Measurements from ENCODE around the gene PSMB8. TPM values are rescaled to one million over a fixed set of nuclear protein-coding genes. Genes with fewer than 3 reads are reported as not detected.

PSMB8 gene
- total RNA-seq, 1 donor from 2014 or later = 46.4 TPM

- no peak for DNase-seq (ENCODE audit: low spot score)
These were observed 44.7 kb downstream of the PSMB8 start for GRCh38 chr6:32799168-32799567.

- DNase-seq (ENCODE audit: low spot score) = no peak
These were observed 46.7 kb downstream of the PSMB8 start for GRCh38 chr6:32796848-32797776.

DNA sequence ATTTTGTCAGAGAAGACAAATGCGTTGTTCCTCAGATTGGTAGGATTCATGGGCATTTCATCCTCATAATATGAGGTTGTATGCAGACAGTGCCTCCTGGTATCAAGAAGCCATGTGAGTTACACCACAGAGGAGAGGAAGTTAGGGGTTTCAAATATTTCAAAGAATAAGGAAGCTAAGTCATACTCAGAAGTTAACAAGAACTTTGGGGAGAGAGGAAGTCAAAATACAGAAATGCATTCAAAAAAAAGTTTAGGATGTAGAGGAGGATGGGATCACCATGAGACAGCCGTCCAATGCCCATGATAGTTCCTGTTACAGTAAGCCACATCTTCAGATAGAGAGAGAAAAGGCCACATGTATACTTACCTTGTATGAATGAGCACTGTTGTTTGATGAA is 49.3 kb downstream of the PSMB8 start:
- DNase-seq (ENCODE audit: low spot score) = no peak

GRCh38 chr6:32792901-32793435 is 50.9 kb downstream of the PSMB8 start:
- DNase-seq (ENCODE audit: low spot score) = no peak

Other genes with a start within 250 kb of the PSMB8 start
- 12.7 TPM for gene HLA-DQA1, start 206.6 kb downstream of the PSMB8 start, total RNA-seq
- 21.5 TPM for gene HLA-DQB1, start 177.4 kb downstream of the PSMB8 start, total RNA-seq
- gene HLA-DQA2, start 102.7 kb downstream of the PSMB8 start, total RNA-seq = 1.5 TPM
- 3.0 TPM for gene HLA-DQB2, start 80.5 kb downstream of the PSMB8 start, total RNA-seq
- not detected for gene HLA-DOB, start 27.0 kb downstream of the PSMB8 start, total RNA-seq
- 45.8 TPM for gene TAP2, start 5.3 kb downstream of the PSMB8 start, total RNA-seq
- gene TAP1, start 9.7 kb upstream of the PSMB8 start, total RNA-seq = 41.6 TPM
- 28.9 TPM for gene PSMB9, start 10.1 kb upstream of the PSMB8 start, total RNA-seq
- gene HLA-DMB, start 97.0 kb upstream of the PSMB8 start, total RNA-seq = 12.3 TPM
- gene HLA-DMA, start 109.0 kb upstream of the PSMB8 start, total RNA-seq = 42.9 TPM
- gene BRD2, start 124.5 kb upstream of the PSMB8 start, total RNA-seq = 132 TPM
- 5.0 TPM for gene HLA-DOA, start 165.5 kb upstream of the PSMB8 start, total RNA-seq
- gene HLA-DPA1, start 229.6 kb upstream of the PSMB8 start, total RNA-seq = 82.5 TPM
- gene HLA-DPB1, start 231.9 kb upstream of the PSMB8 start, total RNA-seq = 52.5 TPM

Measured in mesenteric fat pad (tissue), 1 donor.